Astrocyte of the cerebellum (primary cell): ENCODE results near the gene BORCS5.

Experiments
- DNase-seq: peaks from one replicate; pipeline ENCODE4 v3.0.0-alpha.2; 2011; ENCODE audit warnings: low read depth
- H3K4me3 ChIP-seq: 2 replicates; pipeline ENCODE4 v1.5.1; 2011; ENCODE audit warnings: mild to moderate bottlenecking, low read depth, low read length, moderate library complexity
- in situ Hi-C: cut with HindIII; loops from 2 replicates; pipeline ENCODE4 v1.10.0; 2017; ENCODE audit warnings: low sequenced_read_pairs
- TF ChIP-seq, protein P1 (sequence below): IDR thresholded peaks from 2 replicates; pipeline ENCODE4 v1.5.1; 2012; ENCODE audit warnings: low read length, low read depth, moderate library complexity, mild to moderate bottlenecking; ENCODE audit errors: missing control alignments

BORCS5 gene

GRCh38 chr12:12477532-12477890 is 120.6 kb downstream of the BORCS5 start:
- TF ChIP-seq, protein P1, sequence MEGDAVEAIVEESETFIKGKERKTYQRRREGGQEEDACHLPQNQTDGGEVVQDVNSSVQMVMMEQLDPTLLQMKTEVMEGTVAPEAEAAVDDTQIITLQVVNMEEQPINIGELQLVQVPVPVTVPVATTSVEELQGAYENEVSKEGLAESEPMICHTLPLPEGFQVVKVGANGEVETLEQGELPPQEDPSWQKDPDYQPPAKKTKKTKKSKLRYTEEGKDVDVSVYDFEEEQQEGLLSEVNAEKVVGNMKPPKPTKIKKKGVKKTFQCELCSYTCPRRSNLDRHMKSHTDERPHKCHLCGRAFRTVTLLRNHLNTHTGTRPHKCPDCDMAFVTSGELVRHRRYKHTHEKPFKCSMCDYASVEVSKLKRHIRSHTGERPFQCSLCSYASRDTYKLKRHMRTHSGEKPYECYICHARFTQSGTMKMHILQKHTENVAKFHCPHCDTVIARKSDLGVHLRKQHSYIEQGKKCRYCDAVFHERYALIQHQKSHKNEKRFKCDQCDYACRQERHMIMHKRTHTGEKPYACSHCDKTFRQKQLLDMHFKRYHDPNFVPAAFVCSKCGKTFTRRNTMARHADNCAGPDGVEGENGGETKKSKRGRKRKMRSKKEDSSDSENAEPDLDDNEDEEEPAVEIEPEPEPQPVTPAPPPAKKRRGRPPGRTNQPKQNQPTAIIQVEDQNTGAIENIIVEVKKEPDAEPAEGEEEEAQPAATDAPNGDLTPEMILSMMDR: no peak
- in situ Hi-C loops: no loop called here
- DNase-seq: no peak
- no peak overlapping the region for H3K4me3 ChIP-seq

- no peak for DNase-seq
These were observed 123.2 kb downstream of the BORCS5 start for GRCh38 chr12:12480074-12480473.

GRCh38 chr12:12481631-12482030 is 124.8 kb downstream of the BORCS5 start:
- no peak for DNase-seq
- H3K4me3 ChIP-seq: no peak overlapping the region
- in situ Hi-C loops: no loop called here
- TF ChIP-seq, protein P1: no peak

More at GRCh38 chr12:12480074-12480473, 123.2 kb downstream of the BORCS5 start:
- TF ChIP-seq, protein P1: no peak
- H3K4me3 ChIP-seq: no peak overlapping the region
- in situ Hi-C loops: no loop called here

DNA sequence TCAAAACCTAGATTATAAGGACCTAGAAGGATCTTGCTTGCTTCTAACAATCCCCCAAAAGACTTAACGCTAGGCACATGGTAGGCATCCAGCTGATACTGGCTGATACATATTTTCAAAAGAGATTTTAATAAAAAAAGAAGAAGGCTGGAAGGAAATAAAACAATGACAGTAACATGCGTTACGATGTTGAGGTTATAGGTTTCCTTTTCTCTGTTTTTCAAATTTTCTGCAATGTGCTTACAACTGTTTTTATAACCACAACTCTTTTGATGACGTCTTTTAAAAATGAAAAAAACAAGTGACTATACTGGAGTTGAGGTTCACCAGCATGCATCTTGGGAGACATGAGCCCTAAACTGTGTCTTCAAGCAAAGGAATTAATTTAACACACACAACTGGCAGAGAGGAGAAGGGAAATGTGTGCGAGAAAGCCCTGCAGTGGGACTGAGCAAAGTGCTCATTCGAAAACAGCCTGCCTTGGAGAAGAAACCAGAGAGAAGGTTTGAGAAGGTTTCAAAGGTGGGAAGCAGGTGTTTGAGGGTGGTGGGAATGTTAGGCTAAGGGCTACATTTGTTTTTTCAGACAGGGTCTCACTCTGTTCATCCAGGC is 125.4 kb downstream of the BORCS5 start:
- TF ChIP-seq, protein P1: no peak
- DNase-seq: no peak

GRCh38 chr12:12482959-12483358 is 126.1 kb downstream of the BORCS5 start:
- DNase-seq: no peak
- TF ChIP-seq, protein P1: no peak
- in situ Hi-C loops: no loop called here
- no peak overlapping the region for H3K4me3 ChIP-seq

More for the DNA sequence above, 125.4 kb downstream of the BORCS5 start:
- in situ Hi-C loops: no loop called here
- H3K4me3 ChIP-seq: no peak overlapping the region

- no peak overlapping the region for H3K4me3 ChIP-seq
- TF ChIP-seq, protein P1: no peak
- in situ Hi-C loops: no loop called here
- no peak for DNase-seq
These were observed 126.6 kb downstream of the BORCS5 start for GRCh38 chr12:12483438-12483837.
